Measurements from ENCODE around the gene RBM27.

DNA sequence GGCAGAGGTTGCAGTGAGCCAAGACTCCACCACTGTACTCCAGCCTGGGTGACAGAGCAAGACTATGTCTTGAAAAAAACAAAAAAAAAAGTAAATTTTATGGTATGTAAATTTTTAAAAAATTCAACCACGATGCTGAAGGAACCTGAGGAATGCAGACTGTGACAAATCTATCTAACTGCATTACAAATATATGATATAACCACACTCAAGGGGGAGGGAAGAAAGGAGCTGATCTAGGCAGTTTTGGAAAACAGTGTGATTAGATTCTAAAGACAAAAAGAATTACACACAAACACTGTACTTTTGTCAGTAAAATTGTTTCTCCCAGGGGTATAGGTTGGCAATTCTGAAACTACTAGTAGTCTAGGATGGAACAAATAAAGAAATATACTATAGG lies 37.9 kb upstream of the RBM27 start:
- no peak for TF ChIP-seq EZH2phosphoT487 (IDR thresholded peaks at IDR 0.05; ENCODE audit: low read depth)
- TF ChIP-seq, protein P1, sequence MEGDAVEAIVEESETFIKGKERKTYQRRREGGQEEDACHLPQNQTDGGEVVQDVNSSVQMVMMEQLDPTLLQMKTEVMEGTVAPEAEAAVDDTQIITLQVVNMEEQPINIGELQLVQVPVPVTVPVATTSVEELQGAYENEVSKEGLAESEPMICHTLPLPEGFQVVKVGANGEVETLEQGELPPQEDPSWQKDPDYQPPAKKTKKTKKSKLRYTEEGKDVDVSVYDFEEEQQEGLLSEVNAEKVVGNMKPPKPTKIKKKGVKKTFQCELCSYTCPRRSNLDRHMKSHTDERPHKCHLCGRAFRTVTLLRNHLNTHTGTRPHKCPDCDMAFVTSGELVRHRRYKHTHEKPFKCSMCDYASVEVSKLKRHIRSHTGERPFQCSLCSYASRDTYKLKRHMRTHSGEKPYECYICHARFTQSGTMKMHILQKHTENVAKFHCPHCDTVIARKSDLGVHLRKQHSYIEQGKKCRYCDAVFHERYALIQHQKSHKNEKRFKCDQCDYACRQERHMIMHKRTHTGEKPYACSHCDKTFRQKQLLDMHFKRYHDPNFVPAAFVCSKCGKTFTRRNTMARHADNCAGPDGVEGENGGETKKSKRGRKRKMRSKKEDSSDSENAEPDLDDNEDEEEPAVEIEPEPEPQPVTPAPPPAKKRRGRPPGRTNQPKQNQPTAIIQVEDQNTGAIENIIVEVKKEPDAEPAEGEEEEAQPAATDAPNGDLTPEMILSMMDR (IDR thresholded peaks at IDR 0.05; ENCODE audit: low read depth, low read length): no peak

Measured in OCI-LY3 (cell line).